ENCODE results near the gene CXCL17.

CXCL17 gene

DNA sequence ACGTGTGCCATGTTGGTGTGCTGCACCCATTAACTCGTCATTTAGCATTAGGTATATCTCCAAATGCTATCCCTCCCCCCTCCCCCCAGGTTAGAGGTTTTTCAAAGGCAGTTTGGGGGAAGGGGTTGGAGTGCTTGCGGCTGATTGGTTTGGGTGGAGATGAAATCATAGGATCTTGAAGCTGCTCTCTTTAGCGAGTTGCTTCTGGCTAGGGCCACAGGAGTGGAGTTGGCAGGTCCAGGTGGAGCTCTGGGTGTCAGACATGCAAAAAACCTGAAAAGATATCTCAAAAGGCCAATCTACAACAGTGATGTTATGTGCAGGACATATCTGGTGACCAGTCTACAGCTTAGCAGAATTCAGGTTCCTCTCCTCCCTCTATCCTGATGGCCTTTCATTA is 32.6 kb upstream of the CXCL17 start:
- Histone ChIP-seq H3F3A (ENCODE audit: control insufficient read depth, insufficient read depth) (0 out of 2 replicates have a peak, but pooled peaks cover 2% of the 10 kb centered on the region), H3K36me3 (ENCODE audit: control insufficient read depth, low read length) (no peaks in the 10 kb centered on the region), H3K4me3 (ENCODE audit: low read length) (no peak overlapping the region), H3K4me2 (ENCODE audit: low read length) (no peak overlapping the region), H3K9me2 (replicated peaks; ENCODE audit: control insufficient read depth, low read length) (no peaks in the 10 kb centered on the region), H3K9me3 (ENCODE audit: control insufficient read depth, insufficient read depth, low read length) (no peaks in the 10 kb centered on the region), H4K20me1 (ENCODE audit: control insufficient read depth, insufficient read depth, low read depth, low read length) (no peaks in the 10 kb centered on the region), H3K4me1 (ENCODE audit: control insufficient read depth, low read length) (peaks cover 28% of the 10 kb centered on the region), H3K79me2 (ENCODE audit: control insufficient read depth, low read length) (no peaks in the 10 kb centered on the region), H3K27me3 (ENCODE audit: control insufficient read depth, low read length) (no peaks in the 10 kb centered on the region), H3K27ac (ENCODE audit: low read depth, low read length) (no peak overlapping the region)
- no peak for TF ChIP-seq EZH2phosphoT487 (IDR thresholded peaks at IDR 0.05; ENCODE audit: borderline replicate concordance, low read length)
- TF ChIP-seq, protein P1, sequence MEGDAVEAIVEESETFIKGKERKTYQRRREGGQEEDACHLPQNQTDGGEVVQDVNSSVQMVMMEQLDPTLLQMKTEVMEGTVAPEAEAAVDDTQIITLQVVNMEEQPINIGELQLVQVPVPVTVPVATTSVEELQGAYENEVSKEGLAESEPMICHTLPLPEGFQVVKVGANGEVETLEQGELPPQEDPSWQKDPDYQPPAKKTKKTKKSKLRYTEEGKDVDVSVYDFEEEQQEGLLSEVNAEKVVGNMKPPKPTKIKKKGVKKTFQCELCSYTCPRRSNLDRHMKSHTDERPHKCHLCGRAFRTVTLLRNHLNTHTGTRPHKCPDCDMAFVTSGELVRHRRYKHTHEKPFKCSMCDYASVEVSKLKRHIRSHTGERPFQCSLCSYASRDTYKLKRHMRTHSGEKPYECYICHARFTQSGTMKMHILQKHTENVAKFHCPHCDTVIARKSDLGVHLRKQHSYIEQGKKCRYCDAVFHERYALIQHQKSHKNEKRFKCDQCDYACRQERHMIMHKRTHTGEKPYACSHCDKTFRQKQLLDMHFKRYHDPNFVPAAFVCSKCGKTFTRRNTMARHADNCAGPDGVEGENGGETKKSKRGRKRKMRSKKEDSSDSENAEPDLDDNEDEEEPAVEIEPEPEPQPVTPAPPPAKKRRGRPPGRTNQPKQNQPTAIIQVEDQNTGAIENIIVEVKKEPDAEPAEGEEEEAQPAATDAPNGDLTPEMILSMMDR (IDR thresholded peaks at IDR 0.05; ENCODE audit: low read depth, low read length, poor library complexity, severe bottlenecking), result no peak

- Histone ChIP-seq H3K4me3 (ENCODE audit: low read length) (no peak overlapping the region), H3K9me2 (replicated peaks; ENCODE audit: control insufficient read depth, low read length) (no peaks in the 10 kb centered on the region), H3K9me3 (ENCODE audit: control insufficient read depth, insufficient read depth, low read length) (no peaks in the 10 kb centered on the region), H3F3A (ENCODE audit: control insufficient read depth, insufficient read depth) (peaks cover 4% of the 10 kb centered on the region; the same call in 1 of the 2 replicates), H3K27me3 (ENCODE audit: control insufficient read depth, low read length) (no peaks in the 10 kb centered on the region), H3K4me2 (ENCODE audit: low read length) (no peak overlapping the region), H3K27ac (ENCODE audit: low read depth, low read length) (no peak overlapping the region), H4K20me1 (ENCODE audit: control insufficient read depth, insufficient read depth, low read depth, low read length) (no peaks in the 10 kb centered on the region), H3K79me2 (ENCODE audit: control insufficient read depth, low read length) (no peaks in the 10 kb centered on the region), H3K4me1 (ENCODE audit: control insufficient read depth, low read length) (peaks cover 31% of the 10 kb centered on the region), H3K36me3 (ENCODE audit: control insufficient read depth, low read length) (no peaks in the 10 kb centered on the region)
- TF ChIP-seq EZH2phosphoT487 (IDR thresholded peaks at IDR 0.05; ENCODE audit: borderline replicate concordance, low read length), result no peak
- TF ChIP-seq, protein P1 (IDR thresholded peaks at IDR 0.05; ENCODE audit: low read depth, low read length, poor library complexity, severe bottlenecking), result no peak
Measured at GRCh38 chr19:42474743-42475142, 32.0 kb upstream of the CXCL17 start.

DNA sequence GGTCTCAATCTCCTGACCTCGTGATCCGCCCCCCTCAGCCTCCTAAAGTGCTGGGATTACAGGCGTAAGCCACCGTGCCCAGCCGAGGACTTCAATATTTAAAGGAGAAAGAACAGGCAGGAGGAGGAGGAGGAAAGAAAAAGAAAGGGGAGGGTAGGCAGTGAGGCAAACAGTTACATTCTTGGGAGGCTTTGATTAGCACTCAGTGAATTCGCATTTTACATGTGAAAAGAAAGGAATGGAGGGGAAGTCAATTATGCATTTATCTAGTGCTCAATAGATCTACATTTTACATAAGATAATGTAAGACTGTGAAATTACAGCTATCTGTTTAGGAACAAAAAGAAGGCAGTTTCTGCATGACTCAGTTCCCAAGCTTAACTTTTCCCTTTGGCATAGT is 30.9 kb upstream of the CXCL17 start:
- Histone ChIP-seq H3K27me3 (ENCODE audit: control insufficient read depth, low read length) (no peaks in the 10 kb centered on the region), H3K9me2 (replicated peaks; ENCODE audit: control insufficient read depth, low read length) (no peaks in the 10 kb centered on the region), H3F3A (ENCODE audit: control insufficient read depth, insufficient read depth) (peaks cover 12% of the 10 kb centered on the region), H3K27ac (ENCODE audit: low read depth, low read length) (no peak overlapping the region), H3K4me2 (ENCODE audit: low read length) (no peak overlapping the region), H4K20me1 (ENCODE audit: control insufficient read depth, insufficient read depth, low read depth, low read length) (no peaks in the 10 kb centered on the region), H3K4me1 (ENCODE audit: control insufficient read depth, low read length) (peaks cover 40% of the 10 kb centered on the region), H3K36me3 (ENCODE audit: control insufficient read depth, low read length) (no peaks in the 10 kb centered on the region), H3K9me3 (ENCODE audit: control insufficient read depth, insufficient read depth, low read length) (no peaks in the 10 kb centered on the region), H3K79me2 (ENCODE audit: control insufficient read depth, low read length) (no peaks in the 10 kb centered on the region), H3K4me3 (ENCODE audit: low read length) (no peak overlapping the region)
- TF ChIP-seq, protein P1 (IDR thresholded peaks at IDR 0.05; ENCODE audit: low read depth, low read length, poor library complexity, severe bottlenecking), result no peak
- TF ChIP-seq EZH2phosphoT487 (IDR thresholded peaks at IDR 0.05; ENCODE audit: borderline replicate concordance, low read length), result no peak

All from DOHH2 (cell line).